Activated CD8-positive, alpha-beta memory T cell treated with anti-CD3 and anti-CD28 coated beads, Interleukin-2, amount 50 U/mL, for 24 hours (primary cell): ENCODE results near the gene ZNF99.
"Not testable (repeated sequence)": the region's sequence is repeated elsewhere in the genome, so short reads cannot be mapped to it uniquely, and the experiment has no call there.

Experiments used
- DNase-seq: peaks from one replicate; pipeline ENCODE4 v3.0.0-alpha.2; 2020; ENCODE audit errors: extremely low read depth

ZNF99 gene

GRCh38 chr19:22783651-22784410 lies at the start of gene ZNF99:
TSS of gene ZNF99 (minus strand) at chr19:22784151. CDS start at chr19:22784016, 135 bp downstream.
- DNase-seq: no peak

- no peak for DNase-seq
Observed at GRCh38 chr19:22832031-22832762, 48.2 kb upstream of the ZNF99 start, which contains the start of gene ZNF723. TSS of gene ZNF723 (plus strand) at chr19:22832291. CDS start at chr19:22832380, 89 bp downstream.

- no peak for DNase-seq
Observed at GRCh38 chr19:22831211-22831610, 47.3 kb upstream of the ZNF99 start.

- no peak for DNase-seq
Observed at GRCh38 chr19:22814124-22814523, 30.2 kb upstream of the ZNF99 start.

GRCh38 chr19:22807061-22807835 lies 23.3 kb upstream of the ZNF99 start:
- no peak for DNase-seq

- DNase-seq: no peak
Observed at GRCh38 chr19:22806418-22806817, 22.5 kb upstream of the ZNF99 start.

- DNase-seq: no peak
Observed at GRCh38 chr19:22797040-22797439, 13.1 kb upstream of the ZNF99 start.

GRCh38 chr19:22792863-22793262 lies 8.9 kb upstream of the ZNF99 start:
- DNase-seq: not testable (repeated sequence)

GRCh38 chr19:22735911-22736645 lies 47.9 kb downstream of the ZNF99 start:
- no peak for DNase-seq

GRCh38 chr19:22733691-22734090 lies 50.3 kb downstream of the ZNF99 start:
- DNase-seq: no peak

GRCh38 chr19:22728214-22728613 lies 55.7 kb downstream of the ZNF99 start:
- DNase-seq: not testable (repeated sequence)

- DNase-seq: not testable (repeated sequence)
Observed at GRCh38 chr19:22721533-22721932, 62.4 kb downstream of the ZNF99 start.

- DNase-seq: no peak
Observed at GRCh38 chr19:22708983-22709382, 75.0 kb downstream of the ZNF99 start.

GRCh38 chr19:22703096-22703495 lies 80.9 kb downstream of the ZNF99 start:
- not testable (repeated sequence) for DNase-seq

GRCh38 chr19:22702661-22703060 lies 81.3 kb downstream of the ZNF99 start:
- not testable (repeated sequence) for DNase-seq
